Measurements from ENCODE around the gene SPATS2. TPM values are rescaled to one million over a fixed set of nuclear protein-coding genes. Genes with fewer than 3 reads are reported as not detected.
"Not testable (repeated sequence)": the region's sequence is repeated elsewhere in the genome, so short reads cannot be mapped to it uniquely, and the experiment has no call there.

SPATS2 gene
- 6.2 TPM for total RNA-seq
- long read RNA-seq, partial matches to known transcripts, result 1 of 9 reads
- long read RNA-seq, other reads (novel, unspliced or antisense), result 6 of 9 reads

- no peak for DNase-seq (ENCODE audit: low spot score)
Observed at GRCh38 chr12:49367381-49368239, at the start of gene SPATS2. SPATS2 (plus strand) TSS chr12:49367462; CDS start chr12:49461013, 93,551 bp downstream.

DNA sequence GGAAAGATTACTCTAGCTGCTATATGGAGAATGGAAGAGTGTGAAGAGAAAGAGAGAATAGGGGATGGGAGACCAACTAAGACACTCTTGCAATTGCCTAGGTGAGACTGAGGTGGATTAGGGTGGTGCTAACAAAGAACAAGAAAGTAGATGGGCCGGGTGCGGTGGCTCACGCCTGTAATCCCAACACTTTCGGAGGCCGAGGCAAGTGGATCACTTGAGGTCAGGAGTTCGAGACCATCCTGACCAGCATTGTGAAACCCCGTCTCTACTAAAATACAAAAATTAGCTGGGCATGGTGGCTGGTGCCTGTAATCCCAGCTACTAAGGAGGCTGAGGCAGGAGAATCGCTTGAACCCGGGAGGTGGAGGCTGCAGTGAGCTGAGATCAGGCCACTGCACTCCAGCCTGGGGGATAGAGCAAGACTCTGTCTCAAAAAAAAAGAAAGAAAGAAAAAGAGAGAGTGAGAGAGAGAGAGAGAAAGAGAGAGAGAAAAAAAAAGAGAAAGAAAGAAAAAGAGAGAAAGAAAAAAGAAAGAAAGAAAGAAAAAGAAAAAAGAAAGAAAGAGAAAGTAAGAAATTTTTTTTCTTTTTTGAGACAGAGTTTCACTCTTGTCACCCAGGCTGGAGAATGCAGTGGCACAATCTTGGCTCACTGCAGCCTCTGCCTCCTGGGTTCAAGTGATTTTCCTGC, 46.7 kb upstream of the SPATS2 start:
- DNase-seq (ENCODE audit: low spot score); intact Hi-C loops (cut with DNase I): not testable (repeated sequence)

More at GRCh38 chr12:49367381-49368239, at the start of gene SPATS2:
- intact Hi-C loops (cut with DNase I), result loop anchor here (5.0 kb wide), 1 partner anchor 215 kb away; no protein-coding TSS in a partner anchor

DNA sequence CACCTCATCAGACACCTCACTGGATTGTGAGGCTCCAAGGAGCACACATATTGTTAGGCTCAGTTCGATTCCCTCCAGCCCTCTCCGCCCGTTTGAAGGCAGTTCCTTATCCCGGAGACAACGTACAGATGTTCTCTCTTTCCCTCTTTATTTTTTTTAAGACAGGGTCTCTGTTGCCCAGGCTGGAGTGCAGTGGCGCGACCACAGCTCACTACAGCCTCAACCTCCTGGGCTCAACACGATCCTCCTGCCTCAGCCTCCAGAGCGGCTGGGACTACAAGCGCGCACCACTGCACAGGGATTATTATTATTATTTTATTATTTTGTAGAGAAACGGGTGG, 44.9 kb upstream of the SPATS2 start:
- intact Hi-C loops (cut with DNase I), result no loop called here
- DNase-seq (ENCODE audit: low spot score), result no peak

DNA sequence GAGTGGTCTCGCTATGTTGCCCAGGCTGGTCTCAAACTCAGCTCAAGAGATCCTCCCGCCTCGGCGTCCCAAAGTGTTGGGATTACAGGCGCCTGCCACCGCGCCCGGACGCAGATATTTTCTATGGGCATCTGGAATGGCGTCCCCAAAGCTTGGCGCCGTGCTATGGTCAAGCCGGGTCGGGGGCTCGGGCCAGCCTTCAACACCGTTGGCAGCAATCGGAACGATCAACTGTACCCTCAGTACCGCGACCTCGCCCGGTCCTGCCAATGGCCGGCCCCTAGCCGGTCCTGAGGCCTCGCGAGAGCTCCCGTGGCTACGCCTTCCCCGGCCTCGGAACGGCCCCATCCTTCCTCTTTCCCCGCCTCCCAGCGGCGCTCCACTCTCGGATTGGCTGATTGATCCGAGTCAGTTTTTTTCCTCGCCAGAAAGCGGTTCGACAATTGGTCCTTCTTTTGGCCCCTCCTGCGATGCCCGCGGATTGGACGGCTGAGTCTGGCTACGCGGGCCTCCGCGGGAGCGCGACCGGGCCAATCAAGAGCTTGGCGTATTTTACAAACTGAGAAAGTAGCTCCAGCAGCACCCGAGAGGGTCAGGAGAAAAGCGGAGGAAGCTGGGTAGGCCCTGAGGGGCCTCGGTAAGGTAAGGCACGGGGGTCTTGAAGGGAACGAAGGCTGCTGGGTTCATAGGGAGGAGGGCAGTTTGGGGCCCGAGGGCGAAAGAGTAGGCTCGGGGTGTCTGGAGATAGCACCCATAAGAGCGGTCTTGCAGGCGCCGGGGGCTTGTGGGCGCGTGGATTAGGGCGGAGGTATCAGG, 44.3 kb upstream of the SPATS2 start, which contains the start of gene TROAP:
TSS of gene TROAP (plus strand) at position 548 of the 816 bp plus-strand sequence. CDS start 354 bp downstream, outside the sequence.
- DNase-seq (ENCODE audit: low spot score), result peak; percentile 98
- intact Hi-C loops (cut with DNase I), result no loop called here

DNA sequence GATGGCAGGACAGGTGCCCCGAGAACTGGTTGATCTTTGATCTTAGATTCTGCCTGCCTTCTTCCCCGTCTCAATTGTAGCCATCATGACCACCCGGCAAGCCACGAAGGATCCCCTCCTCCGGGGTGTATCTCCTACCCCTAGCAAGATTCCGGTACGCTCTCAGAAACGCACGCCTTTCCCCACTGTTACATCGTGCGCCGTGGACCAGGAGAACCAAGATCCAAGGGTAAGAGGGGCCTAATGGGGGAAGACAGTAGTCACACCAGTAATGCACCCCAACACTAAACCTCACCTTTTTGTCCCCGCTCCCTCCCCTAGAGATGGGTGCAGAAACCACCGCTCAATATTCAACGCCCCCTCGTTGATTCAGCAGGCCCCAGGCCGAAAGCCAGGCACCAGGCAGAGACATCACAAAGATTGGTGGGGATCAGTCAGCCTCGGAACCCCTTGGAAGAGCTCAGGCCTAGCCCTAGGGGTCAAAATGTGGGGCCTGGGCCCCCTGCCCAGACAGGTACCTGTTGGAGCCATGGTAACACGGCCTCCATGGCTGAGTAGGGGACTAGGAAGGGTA, 43.7 kb upstream of the SPATS2 start:
- DNase-seq (ENCODE audit: low spot score), result no peak
- intact Hi-C loops (cut with DNase I), result no loop called here

- no peak for DNase-seq (ENCODE audit: low spot score)
- intact Hi-C loops (cut with DNase I), result no loop called here
Observed at GRCh38 chr12:49325606-49326005, 41.7 kb upstream of the SPATS2 start.

GRCh38 chr12:49327368-49327767, 39.9 kb upstream of the SPATS2 start:
- intact Hi-C loops (cut with DNase I), result no loop called here
- no peak for DNase-seq (ENCODE audit: low spot score)

DNA sequence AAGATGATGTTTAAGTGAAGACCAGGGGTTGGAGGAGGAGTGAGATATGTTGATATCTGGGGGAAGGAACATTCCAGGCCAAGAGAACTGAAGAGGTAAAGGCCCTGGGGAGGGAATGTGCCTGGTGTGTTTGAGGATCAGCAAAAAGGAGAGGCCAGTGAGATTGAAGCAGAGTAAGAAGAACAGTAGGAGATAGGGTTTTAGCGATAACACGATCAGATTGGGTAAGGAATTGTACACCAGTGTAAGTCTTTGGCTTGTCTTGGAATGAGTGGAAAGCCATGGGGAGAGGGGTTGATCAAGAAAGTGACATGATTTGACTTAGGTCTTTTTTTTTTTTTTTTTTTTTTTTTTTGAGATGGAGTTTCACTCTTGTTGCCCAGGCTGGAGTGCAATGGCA, 39.4 kb upstream of the SPATS2 start:
- intact Hi-C loops (cut with DNase I), result no loop called here
- DNase-seq (ENCODE audit: low spot score), result no peak

DNA sequence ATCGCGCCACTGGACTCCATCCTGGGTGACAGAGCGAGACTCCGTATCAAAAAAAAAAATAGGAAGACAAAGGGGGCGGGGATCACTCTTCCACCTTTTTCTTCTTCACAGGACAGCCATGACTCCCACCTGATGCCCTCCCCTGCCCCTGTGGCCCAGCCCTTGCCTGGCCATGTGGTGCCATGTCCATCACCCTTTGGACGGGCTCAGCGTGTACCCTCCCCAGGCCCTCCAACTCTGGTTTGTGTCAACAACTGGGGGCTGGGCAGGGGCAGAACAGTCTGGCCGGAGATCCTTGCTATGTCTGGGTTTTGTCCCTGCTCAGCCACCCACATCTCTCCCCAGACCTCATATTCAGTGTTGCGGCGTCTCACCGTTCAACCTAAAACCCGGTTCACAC, 38.4 kb upstream of the SPATS2 start:
- no peak for DNase-seq (ENCODE audit: low spot score)
- intact Hi-C loops (cut with DNase I), result no loop called here

DNA sequence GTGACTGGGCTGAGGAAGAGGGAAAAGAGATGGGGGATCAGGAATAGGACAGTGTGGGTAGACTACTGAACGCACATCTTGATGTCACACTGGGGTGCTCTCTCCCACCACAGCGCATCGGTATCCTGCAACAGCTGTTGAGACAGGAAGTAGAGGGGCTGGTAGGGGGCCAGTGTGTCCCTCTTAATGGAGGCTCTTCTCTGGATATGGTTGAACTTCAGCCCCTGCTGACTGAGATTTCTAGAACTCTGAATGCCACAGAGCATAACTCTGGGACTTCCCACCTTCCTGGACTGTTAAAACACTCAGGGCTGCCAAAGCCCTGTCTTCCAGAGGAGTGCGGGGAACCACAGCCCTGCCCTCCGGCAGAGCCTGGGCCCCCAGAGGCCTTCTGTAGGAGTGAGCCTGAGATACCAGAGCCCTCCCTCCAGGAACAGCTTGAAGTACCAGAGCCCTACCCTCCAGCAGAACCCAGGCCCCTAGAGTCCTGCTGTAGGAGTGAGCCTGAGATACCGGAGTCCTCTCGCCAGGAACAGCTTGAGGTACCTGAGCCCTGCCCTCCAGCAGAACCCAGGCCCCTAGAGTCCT, 37.1 kb upstream of the SPATS2 start:
- DNase-seq (ENCODE audit: low spot score), result no peak
- intact Hi-C loops (cut with DNase I), result no loop called here

DNA sequence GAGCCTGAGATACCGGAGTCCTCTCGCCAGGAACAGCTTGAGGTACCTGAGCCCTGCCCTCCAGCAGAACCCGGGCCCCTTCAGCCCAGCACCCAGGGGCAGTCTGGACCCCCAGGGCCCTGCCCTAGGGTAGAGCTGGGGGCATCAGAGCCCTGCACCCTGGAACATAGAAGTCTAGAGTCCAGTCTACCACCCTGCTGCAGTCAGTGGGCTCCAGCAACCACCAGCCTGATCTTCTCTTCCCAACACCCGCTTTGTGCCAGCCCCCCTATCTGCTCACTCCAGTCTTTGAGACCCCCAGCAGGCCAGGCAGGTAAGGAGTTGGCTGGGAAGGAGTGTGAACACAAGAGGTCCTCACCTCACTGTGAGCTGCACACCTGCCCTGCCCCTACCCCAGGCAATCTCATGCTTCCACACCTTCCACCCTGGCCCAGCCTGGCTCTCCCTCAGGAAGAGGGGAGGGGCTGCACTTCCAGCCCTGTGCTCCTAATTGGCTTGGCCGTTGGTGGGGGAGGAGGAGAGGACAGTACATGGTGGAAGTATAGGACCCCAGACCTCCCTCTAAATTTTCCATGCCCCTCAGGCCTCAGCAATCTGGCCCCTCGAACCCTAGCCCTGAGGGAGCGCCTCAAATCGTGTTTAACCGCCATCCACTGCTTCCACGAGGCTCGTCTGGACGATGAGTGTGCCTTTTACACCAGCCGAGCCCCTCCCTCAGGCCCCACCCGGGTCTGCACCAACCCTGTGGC, 36.5 kb upstream of the SPATS2 start:
- intact Hi-C loops (cut with DNase I), result no loop called here
- DNase-seq (ENCODE audit: low spot score), result no peak

- DNase-seq (ENCODE audit: low spot score), result no peak
- intact Hi-C loops (cut with DNase I), result no loop called here
Observed at GRCh38 chr12:49331380-49332222, 35.7 kb upstream of the SPATS2 start.

DNA sequence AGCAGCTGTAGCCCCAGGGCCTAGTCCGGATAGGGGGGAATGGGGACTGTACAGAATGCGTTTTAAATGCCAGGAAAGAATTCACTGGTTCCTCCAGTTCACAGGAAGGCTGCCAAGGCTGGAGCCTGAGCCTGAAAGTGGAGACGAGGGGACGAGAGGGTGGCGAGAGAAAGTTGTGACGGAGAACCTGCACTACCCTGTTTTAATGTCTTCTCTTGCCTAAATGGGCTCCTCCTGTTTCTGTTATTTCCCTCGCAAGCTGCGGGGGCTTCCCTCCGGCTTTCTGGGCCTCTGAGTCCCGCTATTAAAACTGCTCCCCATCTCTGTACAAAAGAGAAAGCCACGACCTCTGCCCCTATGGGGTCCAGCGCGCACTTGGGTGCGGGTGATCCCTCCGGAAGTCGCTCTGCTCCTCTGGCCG, 34.8 kb upstream of the SPATS2 start:
- intact Hi-C loops (cut with DNase I), result no loop called here
- DNase-seq (ENCODE audit: low spot score), result no peak

GRCh38 chr12:49332891-49333371, 34.3 kb upstream of the SPATS2 start:
- intact Hi-C loops (cut with DNase I), result no loop called here
- DNase-seq (ENCODE audit: low spot score), result no peak

DNA sequence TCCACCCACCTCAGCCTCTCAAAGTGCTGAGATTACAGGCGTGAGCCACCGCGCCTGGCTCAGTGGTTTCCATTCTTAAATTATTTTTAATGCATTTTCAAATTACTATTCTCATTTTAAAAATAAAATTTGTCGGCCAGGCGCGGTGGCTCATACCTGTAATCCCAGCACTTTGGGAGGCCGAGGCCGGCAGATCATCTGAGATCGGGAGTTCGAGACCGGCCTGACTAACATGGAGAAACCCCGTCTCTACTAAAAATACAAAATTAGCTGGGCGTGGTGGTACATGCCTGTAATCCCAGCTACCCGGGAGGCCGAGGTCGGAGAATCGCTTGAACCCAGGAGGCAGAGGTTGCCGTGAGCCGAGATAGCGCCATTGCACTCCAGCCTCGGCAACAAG, 33.5 kb upstream of the SPATS2 start:
- DNase-seq (ENCODE audit: low spot score); intact Hi-C loops (cut with DNase I): not testable (repeated sequence)

DNA sequence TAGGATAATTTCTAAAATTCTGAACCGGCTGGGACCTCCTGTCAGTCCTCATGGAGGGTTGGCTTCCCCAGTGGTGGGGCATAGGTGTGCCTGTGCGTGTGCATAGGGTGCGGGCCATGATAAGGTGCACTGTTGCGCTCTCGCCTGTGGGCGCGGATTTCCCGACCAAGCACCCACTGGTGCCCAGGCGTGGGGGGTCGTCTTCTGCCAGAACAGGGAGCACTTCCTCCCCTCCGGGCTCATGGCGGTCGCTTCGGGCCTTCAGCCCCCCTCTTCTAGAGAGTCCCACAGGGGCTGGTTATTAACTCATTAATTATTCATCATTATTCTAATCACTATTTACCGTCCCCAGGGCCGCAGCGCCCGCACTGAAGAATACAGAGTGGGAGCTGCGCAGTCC, 33.0 kb upstream of the SPATS2 start:
- intact Hi-C loops (cut with DNase I), result no loop called here
- no peak for DNase-seq (ENCODE audit: low spot score)

DNA sequence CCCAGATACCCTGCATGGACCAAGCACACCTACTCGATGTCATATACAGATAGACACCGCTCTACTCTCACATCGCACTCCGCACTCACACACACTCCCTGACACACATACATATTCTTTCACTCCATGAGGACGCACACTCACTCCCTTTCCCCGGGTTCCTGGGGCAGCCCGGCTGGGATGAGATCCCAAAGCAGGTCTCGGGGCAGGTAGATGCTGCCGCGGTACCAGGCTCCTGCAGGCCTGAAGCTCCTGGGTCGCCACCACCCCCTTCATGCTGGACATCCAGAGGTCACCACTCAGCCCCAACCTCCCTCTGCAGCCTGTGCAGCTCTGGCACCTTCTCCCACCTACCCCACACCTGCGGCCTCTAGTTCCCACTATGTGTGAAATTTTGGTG, 32.6 kb upstream of the SPATS2 start:
- intact Hi-C loops (cut with DNase I), result no loop called here
- no peak for DNase-seq (ENCODE audit: low spot score)
